CD4-positive, CD25-positive, alpha-beta regulatory T cell (primary cell): Measurements from ENCODE around the gene FAM89A. TPM values are rescaled to one million over a fixed set of nuclear protein-coding genes. Genes with fewer than 3 reads are reported as not detected.
"Not testable (repeated sequence)": the region's sequence is repeated elsewhere in the genome, so short reads cannot be mapped to it uniquely, and the experiment has no call there.

Experiments used
- ATAC-seq, 2 donors: fragments of 150-1000 bp; cut with Tn5 transposase; one replicate each; pipeline ENCODE4 v1.10.0; 2021; ENCODE audit warnings: low read depth in 2 of 2, moderate number of reproducible peaks in 2 of 2, moderate library complexity in 1 of 2
- DNase-seq, 3 donors: peaks; one replicate each; pipeline versions ENCODE4 v3.0.0 to v3.0.0-alpha.2; 2012 to 2022; ENCODE audit warnings: mixed read lengths in 1 of 3
- H3K27ac ChIP-seq: one replicate; pipeline ENCODE4 v1.7.0; 2013; ENCODE audit warnings: mild to moderate bottlenecking, low read length; ENCODE audit not compliant: insufficient read depth, poor library complexity, severe bottlenecking
- H3K27me3 ChIP-seq: one replicate; pipeline ENCODE4 v1.7.0; 2013; ENCODE audit warnings: low read length; ENCODE audit not compliant: control insufficient read depth, insufficient read depth
- H3K36me3 ChIP-seq: one replicate; pipeline ENCODE4 v1.7.0; 2013; ENCODE audit warnings: mild to moderate bottlenecking, low read length, moderate library complexity; ENCODE audit not compliant: control insufficient read depth, insufficient read depth
- H3K4me1 ChIP-seq: 2 replicates; pipeline ENCODE4 v1.7.0; 2013; ENCODE audit warnings: mild to moderate bottlenecking, low read length; ENCODE audit not compliant: insufficient read depth, control insufficient read depth, poor library complexity, severe bottlenecking
- H3K4me3 ChIP-seq: one replicate; pipeline ENCODE4 v1.7.0; 2013; ENCODE audit warnings: low read depth, mild to moderate bottlenecking, low read length, moderate library complexity
- H3K9me3 ChIP-seq, 2 experiments: 1 replicate in 1 of 2; 2 replicates in 1 of 2; pipeline ENCODE4 v1.7.0; 2013; ENCODE audit warnings: low read length in 2 of 2, mild to moderate bottlenecking in 1 of 2, moderate library complexity in 1 of 2; ENCODE audit not compliant: control insufficient read depth in 2 of 2
- H3K27ac Mint-ChIP-seq, 3 donors: one replicate each; pipeline ENCODE4 v1.8.0; 2020 to 2022; ENCODE audit warnings: mild to moderate bottlenecking in 3 of 3, mixed read lengths in 3 of 3, moderate library complexity in 2 of 3
- H3K27me3 Mint-ChIP-seq: one replicate; pipeline ENCODE4 v1.8.0; 2022; ENCODE audit warnings: mild to moderate bottlenecking, mixed read lengths
- H3K36me3 Mint-ChIP-seq: one replicate; pipeline ENCODE4 v1.8.0; 2020; ENCODE audit warnings: mixed read lengths
- H3K4me1 Mint-ChIP-seq, 4 donors: one replicate each; pipeline ENCODE4 v1.8.0; 2020 to 2022; ENCODE audit warnings: mixed read lengths in 4 of 4, mild to moderate bottlenecking in 1 of 4
- H3K4me3 Mint-ChIP-seq, 4 donors: one replicate each; pipeline ENCODE4 v1.8.0; 2020 to 2022; ENCODE audit warnings: mild to moderate bottlenecking in 4 of 4, mixed read lengths in 4 of 4, moderate library complexity in 3 of 4
- H3K9me3 Mint-ChIP-seq, 7 donors: one replicate each; pipeline ENCODE4 v1.8.0; 2020 to 2022; ENCODE audit warnings: mixed read lengths in 7 of 7, mild to moderate bottlenecking in 3 of 7, moderate library complexity in 2 of 7
- polyA plus RNA-seq, 4 donors: library from polyadenylated mRNA; unstranded; fragments of 300-500 nt; fragmentation: Illumina TruSeq; gene quantifications; one replicate each; pipeline ENCODE4 v1.2.3, GENCODE V29; 2021
- total RNA-seq: library from RNA; stranded (reverse); gene quantifications from one replicate; pipeline ENCODE4 v1.2.3, GENCODE V29; 2022

The FAM89A gene
- total and polyA plus RNA-seq, 5 donors from 2014 or later = 1.1 to 7.9 (median 5.1) TPM

GRCh38 chr1:231053493-231054162 is 13.6 kb upstream of the FAM89A start:
- H3K36me3 Mint-ChIP-seq = no peaks in the 10 kb centered on the region
- peaks cover 6% of the 10 kb centered on the region for H3K27me3 Mint-ChIP-seq
- Histone ChIP-seq H3K27ac (no peak overlapping the region), H3K4me1 (no peaks in the 10 kb centered on the region), H3K4me3 (no peak overlapping the region), H3K27me3 (peaks cover 3% of the 10 kb centered on the region), H3K36me3 (no peaks in the 10 kb centered on the region), H3K9me3 (no peaks in the 10 kb centered on the region)
- no peaks in the 10 kb centered on the region for H3K9me3 Mint-ChIP-seq
- no peak for ATAC-seq
- peaks cover 0 to 8% (median 4%) of the 10 kb centered on the region in 4 donors for H3K4me1 Mint-ChIP-seq
- H3K4me3 Mint-ChIP-seq = no peak overlapping the region
- DNase-seq = peak in 1 of 3 donors; percentile 47
- peak overlapping the region in 1 of 3 donors; percentile 23 for H3K27ac Mint-ChIP-seq

GRCh38 chr1:231052777-231053176 is 12.7 kb upstream of the FAM89A start:
- Histone ChIP-seq H3K4me1 (no peaks in the 10 kb centered on the region), H3K9me3 (no peaks in the 10 kb centered on the region), H3K27me3 (no peaks in the 10 kb centered on the region), H3K27ac (no peak overlapping the region), H3K4me3 (no peak overlapping the region), H3K36me3 (no peaks in the 10 kb centered on the region)
- ATAC-seq (no peak), DNase-seq (no peak)
- Mint-ChIP-seq H3K36me3 (no peaks in the 10 kb centered on the region), H3K27ac (no peak overlapping the region), H3K4me3 (no peak overlapping the region), H3K27me3 (peaks cover 8% of the 10 kb centered on the region), H3K4me1 (peaks cover 0 to 8% (median 4%) of the 10 kb centered on the region in 4 donors), H3K9me3 (no peaks in the 10 kb centered on the region)

- H3K9me3 Mint-ChIP-seq, H3K27ac Mint-ChIP-seq, ATAC-seq, H3K4me3 ChIP-seq, H3K27me3 ChIP-seq, DNase-seq, H3K36me3 ChIP-seq, H3K36me3 Mint-ChIP-seq, H3K4me1 Mint-ChIP-seq, H3K4me3 Mint-ChIP-seq, H3K27ac ChIP-seq, H3K4me1 ChIP-seq, H3K9me3 ChIP-seq: not testable (repeated sequence)
- H3K27me3 Mint-ChIP-seq = peaks cover 23% of the 10 kb centered on the region
Measured at GRCh38 chr1:231050932-231051331, 10.9 kb upstream of the FAM89A start.

GRCh38 chr1:231050395-231050794 is 10.3 kb upstream of the FAM89A start:
- Mint-ChIP-seq H3K27ac (no peak overlapping the region), H3K9me3 (peaks cover 0 to under 1% (median 0%) of the 10 kb centered on the region in 7 donors), H3K4me1 (peaks cover 0 to 8% (median 5%) of the 10 kb centered on the region in 4 donors), H3K4me3 (no peak overlapping the region), H3K36me3 (no peaks in the 10 kb centered on the region), H3K27me3 (peaks cover 24% of the 10 kb centered on the region)
- no peak for DNase-seq
- Histone ChIP-seq H3K4me3 (no peak overlapping the region), H3K36me3 (no peaks in the 10 kb centered on the region), H3K9me3 (no peaks in the 10 kb centered on the region), H3K27ac (no peak overlapping the region), H3K27me3 (no peaks in the 10 kb centered on the region), H3K4me1 (no peaks in the 10 kb centered on the region)
- no peak for ATAC-seq

- peaks cover 34% of the 10 kb centered on the region for H3K27me3 Mint-ChIP-seq
- Histone ChIP-seq H3K27me3 (no peaks in the 10 kb centered on the region), H3K9me3 (peaks cover 0 to 7% of the 10 kb centered on the region in 2 experiments), H3K4me3 (no peak overlapping the region), H3K27ac (no peak overlapping the region), H3K36me3 (no peaks in the 10 kb centered on the region), H3K4me1 (no peaks in the 10 kb centered on the region)
- DNase-seq = no peak
- no peak overlapping the region for H3K27ac Mint-ChIP-seq
- H3K4me1 Mint-ChIP-seq = peaks cover 0 to 11% (median 7%) of the 10 kb centered on the region in 4 donors
- peaks cover 0 to 8% (median 0%) of the 10 kb centered on the region in 7 donors for H3K9me3 Mint-ChIP-seq
- H3K4me3 Mint-ChIP-seq = no peak overlapping the region
- no peak for ATAC-seq
- no peaks in the 10 kb centered on the region for H3K36me3 Mint-ChIP-seq
Measured at GRCh38 chr1:231049121-231049979, 9.3 kb upstream of the FAM89A start.

GRCh38 chr1:231048419-231048818 is 8.4 kb upstream of the FAM89A start:
- not testable (repeated sequence) for H3K27ac Mint-ChIP-seq, H3K4me3 ChIP-seq, H3K4me1 ChIP-seq, H3K27ac ChIP-seq, H3K36me3 Mint-ChIP-seq, DNase-seq, H3K27me3 ChIP-seq, H3K4me3 Mint-ChIP-seq, H3K36me3 ChIP-seq, H3K4me1 Mint-ChIP-seq, H3K9me3 Mint-ChIP-seq, ATAC-seq
- H3K27me3 Mint-ChIP-seq = peaks cover 39% of the 10 kb centered on the region
- H3K9me3 ChIP-seq = peaks cover 0 to 11% of the 10 kb centered on the region in 2 experiments

GRCh38 chr1:231047529-231047928 is 7.5 kb upstream of the FAM89A start:
- not testable (repeated sequence) for H3K36me3 ChIP-seq, H3K4me3 ChIP-seq, H3K27me3 ChIP-seq, H3K27ac ChIP-seq, H3K4me3 Mint-ChIP-seq, H3K27ac Mint-ChIP-seq, H3K36me3 Mint-ChIP-seq, H3K4me1 Mint-ChIP-seq, ATAC-seq, H3K9me3 Mint-ChIP-seq, DNase-seq, H3K4me1 ChIP-seq
- H3K9me3 ChIP-seq = peaks cover 0 to 11% of the 10 kb centered on the region in 2 experiments
- H3K27me3 Mint-ChIP-seq = peaks cover 44% of the 10 kb centered on the region
